SK-N-SH (cell line): ENCODE measurements around the gene ZNF366. TPM values are rescaled to one million over a fixed set of nuclear protein-coding genes. Genes with fewer than 3 reads are reported as not detected.

Experiments
- CTCF ChIA-PET: fragments of 300-600, 350-600 bp; formaldehyde crosslinking; extraction: SDS; loops from one replicate; lab custom pipeline; 2021; lab: Yijun Ruan, JAX
- POLR2A ChIA-PET: fragments of 350-600 bp; sonication (Branson Sonifier 250); formaldehyde crosslinking; extraction: SDS; loops from one replicate; lab custom pipeline; 2020; ENCODE audit warnings: antibody characterized with exemption, inconsistent platforms; lab: Yijun Ruan, JAX
- DNase-seq: peaks from one replicate; pipeline ENCODE4 v3.0.0; 2012
- H2AFZ ChIP-seq: fragments of 200-600 bp; sonication (generic); 2 replicates; pipeline ENCODE4 v1.8.1; 2016; ENCODE audit warnings: antibody characterized with exemption, mild to moderate bottlenecking, low read depth
- H3F3A ChIP-seq: fragments of 200-600 bp; sonication (generic); replicated peaks from 2 replicates; pipeline ENCODE3; 2016; ENCODE audit warnings: antibody characterized with exemption, mild to moderate bottlenecking; ENCODE audit not compliant: insufficient read depth
- H3K27ac ChIP-seq, 2 experiments: fragments of 200-500 bp in 1 of 2; fragments of 200-600 bp in 1 of 2; sonication (Bioruptor generic) in 1 of 2; sonication (generic), shearing (Covaris generic) in 1 of 2; 2 replicates each; pipeline versions ENCODE4 v1.5.1 to v1.6.1; 2014 to 2016; ENCODE audit warnings: low read depth in 2 of 2, inconsistent platforms in 1 of 2, low read length in 1 of 2, mild to moderate bottlenecking in 1 of 2, mixed read lengths in 1 of 2
- H3K27me3 ChIP-seq: fragments of 200-600 bp; sonication (generic), shearing (Covaris generic); 2 replicates; pipeline ENCODE4 v1.6.1; 2016; ENCODE audit warnings: mixed run types; ENCODE audit not compliant: insufficient read depth
- H3K36me3 ChIP-seq, 2 experiments: fragments of 200-500 bp in 1 of 2; fragments of 200-600 bp in 1 of 2; sonication (Bioruptor generic) in 1 of 2; sonication (generic) in 1 of 2; replicated peaks in 1 of 2; 2 replicates each; pipeline versions ENCODE3 to v1.5.1; 2014 to 2016; ENCODE audit warnings: low read length in 1 of 2, mild to moderate bottlenecking in 1 of 2; ENCODE audit not compliant: insufficient read depth in 2 of 2, control insufficient read depth in 1 of 2
- H3K4me1 ChIP-seq, 2 experiments: fragments of 200-500 bp in 1 of 2; fragments of 200-600 bp in 1 of 2; sonication (Bioruptor generic) in 1 of 2; sonication (generic), shearing (Covaris generic) in 1 of 2; 2 replicates each; pipeline versions ENCODE4 v1.5.1 to v1.6.1; 2014 to 2016; ENCODE audit warnings: low read depth in 1 of 2, low read length in 1 of 2, mixed run types in 1 of 2; ENCODE audit not compliant: insufficient read depth in 2 of 2, control insufficient read depth in 1 of 2
- H3K4me2 ChIP-seq: fragments of 200-600 bp; sonication (generic), shearing (Covaris generic); 2 replicates; pipeline ENCODE4 v1.6.1; 2017; ENCODE audit warnings: mixed run types
- H3K4me3 ChIP-seq, 2 experiments: fragments of 200-500 bp in 1 of 2; fragments of 200-600 bp in 1 of 2; sonication (Bioruptor generic) in 1 of 2; sonication (generic), shearing (Covaris generic) in 1 of 2; 2 replicates each; pipeline versions ENCODE4 v1.5.1 to v1.8.1; 2014 to 2016; ENCODE audit warnings: low read depth in 2 of 2, inconsistent platforms in 1 of 2, low read length in 1 of 2, mild to moderate bottlenecking in 1 of 2, mixed read lengths in 1 of 2, moderate library complexity in 1 of 2
- H3K79me2 ChIP-seq: fragments of 200-600 bp; sonication (generic); 2 replicates; pipeline ENCODE4 v1.8.1; 2017; ENCODE audit warnings: mild to moderate bottlenecking; ENCODE audit not compliant: insufficient read depth
- H3K9ac ChIP-seq: fragments of 200-600 bp; sonication (generic); 2 replicates; pipeline ENCODE4 v1.6.1; 2017; ENCODE audit warnings: mixed run types
- H3K9me2 ChIP-seq: fragments of 200-600 bp; sonication (generic); 2 replicates; pipeline ENCODE4 v1.6.1; 2017; ENCODE audit warnings: mixed run types
- H3K9me3 ChIP-seq: fragments of 200-600 bp; sonication (generic); 2 replicates; pipeline ENCODE4 v1.6.1; 2017; ENCODE audit warnings: mixed run types, mild to moderate bottlenecking, moderate library complexity
- H4K20me1 ChIP-seq: fragments of 200-600 bp; sonication (generic); 2 replicates; pipeline ENCODE4 v1.6.1; 2017; ENCODE audit warnings: mild to moderate bottlenecking, mixed run types; ENCODE audit not compliant: insufficient read depth
- ELF1 ChIP-seq: IDR thresholded peaks from 2 replicates; pipeline ENCODE4 v1.4.0; 2012
- FOSL2 ChIP-seq: IDR thresholded peaks from 2 replicates; pipeline ENCODE4 v1.4.0; 2012; ENCODE audit warnings: low read depth, mild to moderate bottlenecking, moderate library complexity, borderline replicate concordance
- MAX ChIP-seq: IDR thresholded peaks from 2 replicates; pipeline ENCODE4 v1.4.0; 2012; ENCODE audit warnings: low read depth
- MXI1 ChIP-seq: IDR thresholded peaks from 2 replicates; pipeline ENCODE4 v1.6.1; 2012; ENCODE audit warnings: mild to moderate bottlenecking, low read depth, low read length, improper control_type of control experiment
- PBX3 ChIP-seq: IDR thresholded peaks from 2 replicates; pipeline ENCODE4; 2012
- POLR2AphosphoS5 ChIP-seq: IDR thresholded peaks from 2 replicates; pipeline ENCODE4 v1.6.1; 2012; ENCODE audit warnings: low read depth, low read length
- REST ChIP-seq: IDR thresholded peaks from 2 replicates; pipeline ENCODE4 v1.6.1; 2012; ENCODE audit warnings: mild to moderate bottlenecking, low read depth, low read length, moderate library complexity
- RFX5 ChIP-seq: IDR thresholded peaks from 2 replicates; pipeline ENCODE4 v1.6.1; 2012; ENCODE audit warnings: mild to moderate bottlenecking, improper control_type of control experiment, low read length
- RXRA ChIP-seq: IDR thresholded peaks from 2 replicates; pipeline ENCODE4 v1.4.0; 2012; ENCODE audit warnings: low read depth, mild to moderate bottlenecking, borderline replicate concordance
- WGBS: methylation state at CpG from one replicate; pipeline ENCODE4 v1.1.6; 2017; ENCODE audit warnings: low lambda C conversion rate; 5-methylcytosine and 5-hydroxymethylcytosine counted together
- polyA plus RNA-seq, 3 experiments: library from polyadenylated mRNA; depleted of rRNA; stranded (reverse); fragments of >200 nt; gene quantifications; 2 replicates each; pipeline ENCODE4 v1.2.3, GENCODE V29; 2012

The ZNF366 gene
- polyA plus RNA-seq, 1 of the 3 experiments (the other 2 are of a cell fraction) = not detected

GRCh38 chr5:72540759-72541438 is 33.7 kb upstream of the ZNF366 start:
- 96% methylated on average over 7 of the region's 7 CpGs for WGBS

GRCh38 chr5:72539726-72540125 is 32.5 kb upstream of the ZNF366 start:
- no peak overlapping the region for H2AFZ ChIP-seq
- no peak overlapping the region for H3K4me3 ChIP-seq
- H3K9me3 ChIP-seq = no peaks in the 10 kb centered on the region
- peaks cover 0 to 7% of the 10 kb centered on the region in 2 experiments; a peak in 1 of 4 replicates for H3K4me1 ChIP-seq
- ChIA-PET CTCF (interaction anchor here (1.4 kb wide), 1 partner anchor 10 kb away, joined by 3 read pairs; no protein-coding TSS in a partner anchor), POLR2A (no interaction called here)
- H4K20me1 ChIP-seq = no peaks in the 10 kb centered on the region
- no peak for DNase-seq
- H3K79me2 ChIP-seq = no peaks in the 10 kb centered on the region
- no peaks in the 10 kb centered on the region for H3F3A ChIP-seq
- no peak overlapping the region for H3K9ac ChIP-seq
- TF ChIP-seq RXRA = no peak
- no peak for TF ChIP-seq FOSL2
- no peak for TF ChIP-seq PBX3
- no peak for TF ChIP-seq MXI1
- TF ChIP-seq RFX5 = no peak
- TF ChIP-seq REST = no peak
- TF ChIP-seq MAX = no peak
- H3K36me3 ChIP-seq = no peaks in the 10 kb centered on the region
- H3K9me2 ChIP-seq = no peaks in the 10 kb centered on the region
- H3K27ac ChIP-seq = no peak overlapping the region
- H3K4me2 ChIP-seq = no peak overlapping the region
- H3K27me3 ChIP-seq = no peaks in the 10 kb centered on the region

More at GRCh38 chr5:72540759-72541438, 33.7 kb upstream of the ZNF366 start:
- no peaks in the 10 kb centered on the region for H3F3A ChIP-seq
- H3K9ac ChIP-seq = no peak overlapping the region
- H3K79me2 ChIP-seq = no peaks in the 10 kb centered on the region
- H3K9me3 ChIP-seq = no peaks in the 10 kb centered on the region
- H3K9me2 ChIP-seq = no peaks in the 10 kb centered on the region
- no peak overlapping the region for H3K4me2 ChIP-seq
- no peak for DNase-seq
- peaks cover 0 to 7% of the 10 kb centered on the region in 2 experiments; a peak in 1 of 4 replicates for H3K4me1 ChIP-seq
- H3K36me3 ChIP-seq = no peaks in the 10 kb centered on the region
- no peak overlapping the region for H2AFZ ChIP-seq
- no peak overlapping the region for H3K4me3 ChIP-seq
- ChIA-PET POLR2A (no interaction called here), CTCF (interaction anchor here (1.2 to 1.4 kb wide), 2 partner anchors 17 to 23 kb away, joined by 3 to 5 read pairs; no protein-coding TSS in a partner anchor)
- no peaks in the 10 kb centered on the region for H3K27me3 ChIP-seq
- no peaks in the 10 kb centered on the region for H4K20me1 ChIP-seq
- no peak overlapping the region for H3K27ac ChIP-seq
- TF ChIP-seq ELF1 = no peak
- TF ChIP-seq POLR2AphosphoS5 = no peak
- TF ChIP-seq, all 33 proteins: peak for 0
